GM19452 (cell line): Measurements from ENCODE around the gene MARK3.
"Not testable (repeated sequence)": the region's sequence is repeated elsewhere in the genome, so short reads cannot be mapped to it uniquely, and the experiment has no call there.

Experiments
- ATAC-seq: cut with Tn5 transposase; IDR thresholded peaks from one replicate; pipeline ENCODE4 v1.9.1; 2021; ENCODE audit not compliant: unreplicated experiment

Gene MARK3

DNA sequence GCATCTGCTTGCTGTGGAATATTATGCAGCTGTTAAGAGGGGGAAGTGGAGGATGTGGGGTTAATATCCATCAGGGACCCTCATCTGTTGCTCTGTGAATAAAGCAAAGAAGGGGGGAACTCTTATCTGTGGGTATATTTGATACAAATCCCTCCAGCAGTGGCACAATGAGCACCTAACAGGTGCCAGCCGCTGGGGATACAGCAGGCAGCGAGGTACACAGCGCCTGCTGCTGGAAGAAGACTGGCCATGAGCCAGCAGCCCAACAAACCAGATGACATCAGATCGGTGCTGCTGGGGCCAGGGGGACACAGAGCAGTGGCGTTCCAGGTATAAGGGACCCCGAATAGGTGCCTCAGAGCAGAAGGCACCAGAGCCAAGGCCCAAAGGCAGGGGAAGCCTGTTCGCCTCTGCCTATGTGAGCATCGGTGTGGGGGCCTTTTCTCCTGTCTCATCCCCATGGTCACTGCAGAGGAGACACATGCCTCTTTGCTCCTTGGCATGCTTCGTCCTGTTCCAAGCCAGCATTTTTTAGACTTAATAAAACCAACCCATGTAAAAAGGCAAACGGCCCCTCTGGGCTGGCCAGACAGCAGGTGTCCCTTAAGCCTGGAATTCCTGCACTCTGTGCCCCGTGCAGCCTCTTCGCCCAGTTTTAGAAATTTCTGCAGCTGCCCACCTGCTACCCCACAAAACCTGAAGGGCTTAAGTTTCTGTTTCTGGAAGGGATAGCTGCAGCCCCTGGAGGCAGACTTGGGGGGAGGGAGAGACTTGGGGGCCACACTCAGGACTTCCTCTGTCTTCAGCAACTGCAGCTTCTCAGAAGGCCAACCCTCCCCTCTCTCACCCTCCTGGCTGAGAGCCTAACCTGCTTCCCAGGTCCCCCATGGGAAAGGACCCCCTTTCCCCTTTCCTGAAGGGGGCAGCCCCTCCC is 139.1 kb downstream of the MARK3 start:
- no peak for ATAC-seq

DNA sequence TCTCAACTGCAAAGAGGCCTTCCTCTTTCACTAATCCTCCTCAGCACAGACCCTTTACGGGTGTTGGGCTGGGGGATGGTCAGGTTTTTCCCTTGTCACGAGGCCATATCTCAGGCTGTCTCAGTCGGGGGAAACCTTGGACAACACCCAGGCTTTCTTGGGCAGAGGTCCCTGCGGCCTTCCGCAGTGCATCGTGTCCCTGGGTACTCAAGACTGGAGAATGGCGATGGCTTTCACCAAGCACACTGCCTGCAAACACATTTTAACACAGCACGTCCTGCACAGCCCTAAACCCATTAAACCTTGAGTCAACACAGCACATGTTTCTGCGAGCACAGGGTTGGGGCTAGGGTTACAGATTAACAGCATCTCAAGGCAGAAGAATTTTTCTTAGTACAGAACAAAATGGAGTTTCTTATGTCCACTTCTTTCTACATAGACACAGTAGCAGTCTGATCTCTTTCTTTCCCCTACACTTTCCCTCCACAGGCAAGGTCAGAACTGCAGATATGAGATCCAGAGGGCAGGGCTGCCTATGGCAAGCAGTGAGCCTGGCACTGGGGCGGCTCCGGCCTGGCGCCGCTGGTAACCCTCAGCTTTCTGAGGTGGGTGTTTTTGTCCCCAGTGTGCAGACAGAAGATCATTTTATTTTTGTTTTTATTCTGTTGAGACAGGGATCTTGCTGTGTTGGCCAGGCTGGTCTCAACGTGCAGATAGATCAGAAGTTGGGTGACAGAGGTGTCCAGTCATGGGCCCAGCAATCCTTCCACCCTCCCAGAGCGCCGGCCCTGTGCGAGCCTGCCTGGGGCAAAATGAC is 140.4 kb downstream of the MARK3 start:
- not testable (repeated sequence) for ATAC-seq

DNA sequence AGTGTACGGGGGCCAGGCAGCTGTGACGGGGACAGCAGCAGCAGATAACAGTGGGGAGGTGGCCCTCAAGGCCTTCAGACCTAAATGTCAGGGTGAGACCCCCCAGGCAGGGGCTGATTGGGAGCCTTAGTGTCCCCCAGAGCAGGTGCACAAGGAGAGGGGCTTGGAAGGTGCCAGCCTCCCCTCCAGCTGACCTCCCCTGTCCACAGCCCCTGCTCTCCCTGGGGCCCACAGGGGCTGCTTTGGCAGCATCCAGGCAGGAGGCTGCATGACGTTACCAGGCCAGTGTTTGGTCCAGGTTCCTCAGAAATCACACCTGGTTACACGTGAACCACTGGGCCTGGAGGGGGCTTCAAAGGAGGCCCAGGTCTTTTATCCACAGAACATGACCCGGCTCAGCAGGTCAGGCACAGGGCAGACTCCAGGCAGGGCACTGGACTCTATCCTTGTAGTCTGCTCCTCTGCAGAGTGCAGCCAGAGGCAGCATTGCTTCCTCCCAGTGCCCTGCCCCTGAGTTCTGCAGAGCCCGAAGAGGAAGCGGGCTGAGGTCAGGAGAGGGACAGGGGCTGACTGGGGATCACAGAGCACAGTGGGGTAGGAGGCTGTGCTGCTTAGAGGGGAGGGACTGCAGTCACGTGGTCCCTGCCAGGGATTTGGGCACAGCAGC is 141.2 kb downstream of the MARK3 start:
- no peak for ATAC-seq

DNA sequence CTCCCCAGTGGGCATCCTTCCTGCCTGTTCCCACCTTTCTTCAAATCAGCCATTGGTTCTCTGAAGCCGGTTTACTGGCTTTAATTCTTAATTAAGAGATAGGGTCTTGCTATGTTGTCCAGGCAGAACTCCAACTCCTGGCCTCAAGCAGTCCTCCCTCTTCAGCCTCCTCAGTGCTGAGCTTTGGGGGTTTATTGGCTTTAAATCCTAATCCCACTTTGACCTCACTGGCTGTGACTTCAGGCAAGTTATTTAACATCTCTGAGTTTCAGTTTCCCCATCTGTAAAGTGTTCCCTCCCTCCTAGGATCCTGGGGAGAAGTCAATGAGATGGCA is 141.7 kb downstream of the MARK3 start:
- ATAC-seq = no peak

DNA sequence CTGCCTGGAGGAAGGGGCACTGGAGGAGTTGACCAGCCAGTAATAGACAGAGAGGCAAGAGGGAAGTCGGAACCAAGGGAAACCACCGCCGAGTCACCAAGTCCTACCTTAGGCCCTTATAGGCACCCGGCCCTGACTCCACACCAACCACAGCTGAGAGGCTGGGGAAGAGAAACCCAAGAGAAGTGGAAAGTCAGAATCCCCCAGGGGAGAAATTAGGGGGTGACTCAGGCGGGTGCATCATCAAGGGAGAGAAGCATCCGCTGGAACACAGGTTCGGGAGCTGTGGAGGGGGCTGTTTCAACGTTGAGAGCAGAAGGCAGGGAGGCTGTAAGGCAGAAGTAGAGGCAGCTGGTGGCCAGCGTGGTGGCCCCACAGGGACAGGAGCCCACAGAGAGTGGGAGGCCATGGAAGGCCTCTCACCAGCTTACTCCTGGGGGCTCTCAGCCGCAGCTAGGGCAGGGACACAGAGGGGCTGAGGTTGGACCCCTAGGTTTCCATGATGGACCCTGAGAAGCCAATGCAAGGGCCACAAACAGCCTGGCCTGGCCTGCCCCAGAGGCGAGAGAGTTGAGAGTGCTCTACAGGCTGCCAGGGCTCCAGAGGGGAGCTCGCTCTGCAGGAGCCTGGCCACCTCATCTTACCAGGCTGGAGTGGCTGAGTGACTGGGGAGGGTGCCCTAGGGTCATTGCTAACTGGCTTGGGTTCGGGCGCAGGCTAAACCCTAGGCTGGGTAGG is 142.4 kb downstream of the MARK3 start:
- ATAC-seq = peak; percentile 65

DNA sequence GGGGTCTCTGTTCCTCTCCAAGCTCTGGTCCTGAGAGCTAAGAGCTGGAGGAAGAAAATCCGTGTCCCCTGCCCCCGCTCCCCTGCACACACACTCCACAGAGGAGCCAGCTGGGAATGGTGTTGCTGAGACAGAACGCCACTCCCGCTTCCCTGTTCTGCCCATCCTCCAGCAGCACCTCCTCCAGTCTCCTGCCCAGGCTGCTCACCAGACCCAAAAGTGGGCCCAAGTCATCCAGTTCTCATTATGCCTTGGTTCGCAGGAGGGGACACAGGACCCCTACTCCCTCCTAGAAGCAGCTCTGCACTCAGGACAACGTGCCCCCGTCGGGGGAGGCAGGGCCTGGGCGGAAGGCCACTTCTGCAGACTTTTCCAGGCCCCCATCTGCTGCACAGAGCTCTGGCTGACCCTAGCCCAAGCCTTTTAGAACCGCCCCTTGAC is 143.0 kb downstream of the MARK3 start:
- no peak for ATAC-seq

DNA sequence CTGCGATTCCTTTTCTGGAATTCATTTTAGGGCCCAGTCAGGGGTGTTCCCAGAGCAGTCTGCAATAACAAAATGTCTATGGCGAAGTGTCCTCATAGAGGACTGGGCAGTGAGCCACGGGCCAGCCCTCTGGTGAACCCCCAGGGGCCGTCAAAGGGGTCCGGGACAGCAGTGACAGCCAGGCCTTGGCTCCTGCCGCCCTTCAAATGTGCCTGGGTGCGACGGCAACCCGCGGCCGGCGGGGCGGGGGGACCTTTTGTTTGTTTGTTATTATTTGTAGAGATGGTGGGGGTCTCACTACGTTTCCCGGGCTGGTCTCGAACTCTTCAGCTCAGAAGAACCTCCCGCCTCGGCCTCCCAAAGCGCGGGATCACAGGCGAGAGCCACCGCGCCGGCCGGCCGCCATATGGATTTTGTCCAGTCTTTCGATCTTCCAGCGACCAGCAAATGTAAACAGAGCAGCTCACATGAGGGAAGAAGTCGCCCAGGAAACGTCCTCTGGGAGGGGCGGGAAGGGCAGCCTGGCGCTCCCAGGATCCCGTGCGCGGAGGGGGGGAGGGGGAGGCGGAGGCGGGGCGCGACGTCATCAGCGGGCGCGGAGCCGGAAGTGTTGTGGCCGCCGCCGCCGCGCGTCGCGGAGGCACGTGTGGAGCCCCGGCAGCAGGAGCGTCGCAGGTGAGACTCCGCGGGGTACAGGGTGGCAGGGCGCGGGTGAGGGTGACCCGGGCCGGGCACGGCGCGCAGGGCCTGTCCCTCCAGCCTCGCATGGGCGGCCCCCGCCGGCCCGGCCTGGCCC is 143.6 kb downstream of the MARK3 start, which contains the start of gene TRMT61A:
Gene TRMT61A (plus strand): TSS at position 610 of the 796 bp plus-strand sequence. CDS start 783 bp downstream, outside the sequence.
- peak; percentile 40 for ATAC-seq

DNA sequence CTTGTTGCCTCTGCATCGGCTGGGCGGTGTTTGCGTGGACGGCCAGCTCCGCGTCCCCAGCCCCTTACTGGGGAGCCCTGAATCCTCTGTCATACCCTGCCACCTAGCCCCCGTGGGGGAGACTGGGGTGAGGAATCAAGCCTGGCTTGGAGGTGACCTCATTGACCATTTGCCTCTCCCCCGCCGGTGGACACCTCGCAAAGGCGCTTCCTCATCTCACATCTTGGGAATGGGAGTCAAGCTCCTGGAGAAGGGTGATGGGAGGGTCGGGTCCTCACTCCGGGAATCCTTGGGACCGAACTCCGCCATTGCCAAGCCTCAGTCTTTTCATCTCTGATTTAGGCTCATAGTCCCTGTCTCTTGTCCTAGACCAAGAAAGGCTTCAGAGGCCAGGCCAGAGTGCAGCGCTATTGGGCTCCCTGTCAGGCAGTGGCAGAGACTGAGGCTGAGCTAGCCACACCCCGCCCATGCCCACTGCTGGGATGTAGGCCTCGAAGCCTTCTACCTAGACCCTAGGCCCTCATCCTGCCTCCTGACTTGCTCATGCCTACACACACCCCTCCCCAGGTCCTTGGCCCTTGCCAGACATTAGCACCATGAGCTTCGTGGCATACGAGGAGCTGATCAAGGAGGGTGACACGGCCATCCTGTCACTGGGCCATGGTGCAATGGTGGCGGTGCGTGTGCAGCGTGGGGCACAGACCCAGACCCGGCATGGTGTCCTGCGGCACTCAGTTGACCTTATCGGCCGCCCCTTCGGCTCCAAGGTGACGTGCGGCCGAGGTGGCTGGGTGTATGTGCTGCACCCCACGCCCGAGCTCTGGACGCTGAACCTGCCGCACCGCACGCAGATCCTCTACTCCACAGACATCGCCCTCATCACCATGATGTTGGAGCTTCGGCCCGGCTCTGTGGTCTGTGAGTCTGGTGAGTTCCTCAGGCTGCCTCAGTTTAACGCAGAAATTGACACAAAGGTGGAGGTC is 144.5 kb downstream of the MARK3 start:
- no peak for ATAC-seq

DNA sequence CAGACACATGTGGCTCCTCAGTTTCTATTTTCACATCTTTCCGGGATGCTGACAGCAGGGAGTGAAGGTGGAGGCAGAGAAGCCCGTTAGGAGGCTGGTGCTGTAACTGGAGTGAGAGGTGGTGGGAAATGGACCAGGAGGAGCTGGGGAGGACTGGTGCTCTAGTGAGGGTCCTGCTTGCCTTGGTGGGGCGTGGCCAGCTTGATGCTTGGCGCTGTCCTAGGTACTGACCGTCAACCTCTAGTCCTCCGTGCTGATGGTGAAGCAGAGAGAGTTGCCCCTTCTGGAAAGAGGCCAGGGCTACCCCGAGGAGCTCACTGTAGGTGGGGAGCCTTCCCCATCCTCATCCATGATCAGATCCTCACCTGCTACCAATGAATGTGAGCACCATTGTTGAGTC is 145.2 kb downstream of the MARK3 start:
- no peak for ATAC-seq

DNA sequence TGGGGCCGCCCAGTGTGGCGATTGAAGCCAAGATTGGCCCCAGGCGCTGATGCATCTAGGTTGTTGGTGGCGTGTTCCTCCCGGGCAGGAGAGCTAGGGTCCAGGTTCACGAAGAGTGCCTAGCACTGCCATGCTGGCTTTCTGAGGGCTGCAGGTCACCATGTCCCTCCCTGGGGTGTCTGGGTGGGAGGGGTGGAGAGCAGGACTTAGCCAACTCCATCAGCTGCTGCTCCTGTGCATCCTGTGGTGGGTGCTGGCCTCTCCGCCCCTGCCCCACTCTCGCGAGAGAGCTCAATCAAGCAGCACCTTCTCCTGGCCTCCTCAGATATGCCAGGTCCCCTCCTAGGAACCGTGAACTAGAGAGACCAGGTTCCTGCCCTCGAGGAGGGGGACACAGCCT is 145.6 kb downstream of the MARK3 start:
- ATAC-seq = no peak

DNA sequence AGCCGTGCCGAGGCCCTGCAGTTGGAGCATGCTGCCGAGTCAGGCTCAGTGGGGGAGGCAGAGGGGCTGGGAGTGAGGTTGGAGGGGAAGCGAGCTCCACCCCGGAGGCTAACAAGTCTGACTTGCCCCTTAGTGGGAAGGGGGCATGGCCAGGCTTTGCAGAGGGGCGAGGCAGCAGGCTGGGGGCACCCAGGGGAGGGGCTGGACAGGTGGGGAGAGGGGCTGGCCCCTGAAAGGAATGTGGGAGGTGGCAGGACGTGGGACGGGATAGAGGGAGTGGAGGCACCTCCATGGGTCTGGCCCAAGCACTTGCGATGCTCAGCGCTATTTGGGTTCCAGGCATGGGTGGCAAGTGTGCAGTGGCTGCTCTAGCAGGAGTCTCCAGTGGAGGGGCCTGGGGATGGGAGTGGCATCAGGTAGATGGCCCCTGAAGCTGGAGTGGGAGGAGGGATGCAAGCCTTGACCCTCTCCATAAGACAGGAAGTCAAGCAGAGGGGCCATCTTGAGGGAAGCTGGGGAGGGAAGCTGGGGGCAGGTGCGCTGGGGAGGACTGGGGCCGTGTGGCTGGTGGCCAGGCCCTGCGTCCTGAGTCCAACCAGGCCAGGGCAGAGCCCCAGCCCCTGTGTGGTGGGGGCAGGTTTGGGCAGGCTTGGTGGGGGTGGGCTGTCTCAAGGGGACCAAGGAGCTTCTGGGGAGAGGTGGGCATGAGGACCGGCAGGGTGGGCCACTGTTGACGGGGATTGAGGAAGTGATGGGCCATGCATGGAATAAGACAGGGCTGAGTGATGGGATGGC is 146.4 kb downstream of the MARK3 start:
- ATAC-seq = no peak

DNA sequence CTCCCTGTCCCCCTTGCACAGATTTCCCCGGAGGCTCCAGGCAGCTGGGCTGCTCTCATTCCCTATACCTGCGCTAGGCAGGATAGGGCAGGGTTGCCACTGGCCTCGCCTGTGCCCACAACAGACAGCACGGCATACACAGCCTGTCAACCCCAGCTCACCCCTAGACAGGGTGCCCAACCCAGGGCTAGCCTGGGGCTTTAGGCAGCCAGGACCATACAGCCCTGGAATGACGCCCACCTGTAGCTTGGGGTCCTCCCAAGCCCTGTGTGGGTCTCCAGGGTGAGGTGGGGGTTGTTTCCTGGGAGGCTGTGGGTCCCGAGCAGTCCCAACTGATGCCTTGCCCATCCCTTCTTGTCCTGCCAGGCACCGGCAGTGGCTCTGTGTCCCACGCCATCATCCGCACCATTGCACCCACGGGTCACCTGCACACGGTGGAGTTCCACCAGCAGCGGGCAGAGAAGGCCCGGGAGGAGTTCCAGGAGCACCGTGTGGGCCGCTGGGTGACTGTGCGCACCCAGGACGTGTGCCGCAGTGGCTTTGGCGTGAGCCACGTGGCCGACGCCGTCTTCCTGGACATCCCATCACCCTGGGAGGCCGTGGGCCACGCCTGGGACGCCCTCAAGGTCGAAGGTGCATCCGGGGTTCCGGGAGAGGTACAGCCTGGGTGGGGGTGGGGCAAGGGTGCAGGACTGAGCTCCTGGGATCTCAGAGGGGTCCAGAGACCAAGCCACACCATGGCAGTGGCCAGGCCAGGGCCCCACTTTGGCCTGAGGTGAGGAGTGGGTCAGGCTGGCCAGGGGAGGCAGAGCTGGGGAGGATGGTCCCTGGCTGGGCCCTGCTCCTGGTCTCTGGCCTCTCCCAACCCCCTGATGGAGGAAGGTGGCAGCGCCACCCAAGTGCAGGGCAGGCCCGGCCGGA is 147.3 kb downstream of the MARK3 start:
- no peak for ATAC-seq

DNA sequence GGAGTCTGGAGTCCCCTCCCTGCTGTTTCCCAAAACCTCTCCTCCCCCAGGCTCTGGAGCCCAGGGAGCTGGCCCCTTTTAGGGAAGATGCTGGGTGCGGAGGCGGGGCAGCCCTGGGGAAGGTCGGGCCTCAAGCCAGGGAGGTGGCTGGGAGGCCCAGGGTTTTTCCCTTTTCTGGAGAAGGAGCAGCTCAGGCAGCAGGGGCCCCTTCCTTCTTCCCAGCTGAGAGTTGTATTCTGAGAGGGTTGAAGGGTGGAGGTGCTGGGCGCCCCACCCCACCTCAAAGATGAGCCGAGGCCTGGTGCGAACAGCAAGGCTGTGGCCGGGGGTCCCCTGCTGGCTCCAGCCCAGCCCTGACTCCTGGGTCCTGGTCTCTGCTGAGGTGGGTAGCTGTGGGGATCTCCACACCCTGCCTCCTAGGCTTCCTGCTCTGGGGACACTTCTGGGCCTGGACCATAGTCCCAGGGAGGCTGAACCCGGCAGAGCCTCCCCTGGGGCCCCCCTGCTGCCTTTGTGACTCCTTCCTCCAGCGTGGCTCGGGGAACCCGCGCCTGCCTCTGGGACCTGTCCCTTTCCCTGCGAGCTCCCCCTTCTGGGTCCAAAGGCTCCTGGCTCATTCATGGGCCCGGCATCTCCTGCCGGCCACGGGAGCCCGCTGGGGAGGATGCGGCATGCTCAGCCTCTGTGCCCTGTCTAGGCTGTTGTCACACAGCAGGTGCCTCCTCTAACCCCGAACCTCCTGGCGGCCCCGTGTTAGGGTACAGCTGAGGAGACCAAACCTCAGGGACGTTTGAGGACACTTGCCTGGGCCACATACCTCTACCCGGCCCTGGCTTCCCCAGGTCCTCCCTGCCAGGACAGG is 148.2 kb downstream of the MARK3 start:
- ATAC-seq = no peak

DNA sequence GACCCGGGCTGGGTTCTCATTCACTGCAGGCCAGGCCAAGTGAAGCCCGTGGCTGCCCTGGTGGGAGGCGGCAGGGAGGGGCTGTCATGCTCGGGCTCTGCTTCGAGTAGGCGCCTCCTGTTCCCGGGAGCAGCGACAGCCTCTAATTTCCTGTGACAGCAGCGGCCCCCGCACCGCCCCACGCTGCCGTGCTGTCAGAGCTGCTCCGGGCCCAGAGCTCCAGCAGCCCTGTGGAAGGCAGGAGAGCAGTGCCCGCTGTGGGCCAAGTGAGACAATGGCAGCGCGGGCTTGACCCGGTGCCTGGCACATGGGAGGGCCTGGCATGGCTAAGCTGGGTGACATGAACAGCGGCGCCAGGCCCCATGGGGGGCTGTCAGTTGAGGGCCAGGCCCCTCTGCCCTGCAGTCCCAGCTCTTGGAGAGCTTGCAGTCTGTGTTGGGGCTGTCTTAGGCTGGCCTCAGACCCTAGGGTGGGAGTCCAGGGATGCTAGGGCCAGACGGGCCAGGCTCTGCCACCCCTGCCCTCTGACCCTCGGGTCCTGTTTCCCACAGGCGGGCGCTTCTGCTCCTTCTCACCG is 148.9 kb downstream of the MARK3 start:
- ATAC-seq = no peak

DNA sequence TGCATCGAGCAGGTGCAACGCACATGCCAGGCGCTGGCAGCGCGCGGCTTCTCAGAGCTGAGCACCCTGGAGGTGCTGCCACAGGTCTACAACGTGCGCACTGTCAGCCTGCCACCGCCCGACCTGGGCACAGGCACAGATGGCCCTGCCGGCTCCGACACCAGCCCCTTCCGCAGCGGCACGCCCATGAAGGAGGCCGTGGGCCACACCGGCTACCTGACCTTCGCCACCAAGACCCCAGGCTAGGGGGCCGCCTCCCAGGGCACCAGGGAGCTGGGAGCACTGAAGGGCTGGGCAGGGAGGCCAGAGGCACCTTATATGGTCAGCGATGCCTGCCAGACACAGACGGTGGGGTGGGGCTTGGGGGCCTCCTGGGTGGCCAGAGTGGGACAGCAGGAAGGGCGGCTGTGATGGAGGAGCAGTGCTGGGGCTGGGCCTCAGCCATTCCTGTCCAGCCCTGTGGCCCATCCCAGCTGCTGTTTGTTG is 149.4 kb downstream of the MARK3 start:
- ATAC-seq = no peak
